WI38 (cell line): ENCODE measurements around the gene RYR3.

Experiments
- H3K4me3 ChIP-seq: 2 replicates; pipeline ENCODE4 v1.5.1; 2011; ENCODE audit warnings: low read depth, mild to moderate bottlenecking, control low read depth, low read length
- CTCF ChIP-seq: IDR thresholded peaks from 2 replicates; pipeline ENCODE4 v1.5.1; 2012; ENCODE audit warnings: low read depth, mild to moderate bottlenecking, control low read depth, low read length

Gene RYR3

DNA sequence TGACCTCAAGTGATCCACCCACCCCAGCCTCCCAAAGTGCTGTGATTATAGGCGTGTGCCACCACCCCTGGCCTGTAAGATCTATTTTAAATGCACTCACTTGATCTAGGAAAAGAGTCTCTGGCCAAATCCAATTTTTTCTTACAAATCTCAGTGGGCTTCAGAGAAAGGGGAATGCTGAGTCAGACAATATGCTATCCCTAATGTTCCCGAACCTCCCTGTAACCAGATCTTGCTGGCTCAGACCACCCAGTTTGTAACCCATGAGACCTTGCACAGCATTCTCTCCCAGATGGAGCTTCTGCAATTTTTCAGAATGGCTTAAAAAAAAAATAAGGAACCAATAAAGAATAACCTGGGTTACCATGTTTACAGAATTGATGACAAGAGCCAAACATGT is 205.8 kb downstream of the RYR3 start:
- TF ChIP-seq CTCF, result no peak
- no peak overlapping the region for H3K4me3 ChIP-seq

- no peak for TF ChIP-seq CTCF
- H3K4me3 ChIP-seq, result no peak overlapping the region
These were observed 207.2 kb downstream of the RYR3 start for GRCh38 chr15:33517944-33518343.

DNA sequence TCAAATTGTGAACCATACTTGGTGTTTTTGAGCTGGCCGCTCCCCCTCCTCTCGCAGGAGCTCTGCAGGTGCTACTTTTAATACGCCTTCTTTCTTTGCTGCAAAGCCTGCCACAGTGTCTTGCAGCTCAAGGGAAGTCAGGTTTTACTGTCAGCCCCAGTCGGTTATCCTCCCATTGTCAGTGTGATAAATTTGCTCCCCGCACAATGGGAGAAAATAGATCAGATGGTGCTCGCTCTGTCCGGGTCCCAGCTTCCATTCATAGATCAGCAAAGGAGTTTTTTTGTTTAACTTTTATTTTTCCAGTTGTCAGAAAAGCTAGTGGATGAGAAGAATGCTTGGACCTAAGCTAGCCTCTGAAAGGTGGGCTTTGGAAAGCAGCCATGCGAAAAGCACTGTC is 207.7 kb downstream of the RYR3 start:
- no peak for TF ChIP-seq CTCF
- no peak overlapping the region for H3K4me3 ChIP-seq

- no peak for TF ChIP-seq CTCF
- no peak overlapping the region for H3K4me3 ChIP-seq
These were observed 213.5 kb downstream of the RYR3 start for GRCh38 chr15:33524274-33524673.

DNA sequence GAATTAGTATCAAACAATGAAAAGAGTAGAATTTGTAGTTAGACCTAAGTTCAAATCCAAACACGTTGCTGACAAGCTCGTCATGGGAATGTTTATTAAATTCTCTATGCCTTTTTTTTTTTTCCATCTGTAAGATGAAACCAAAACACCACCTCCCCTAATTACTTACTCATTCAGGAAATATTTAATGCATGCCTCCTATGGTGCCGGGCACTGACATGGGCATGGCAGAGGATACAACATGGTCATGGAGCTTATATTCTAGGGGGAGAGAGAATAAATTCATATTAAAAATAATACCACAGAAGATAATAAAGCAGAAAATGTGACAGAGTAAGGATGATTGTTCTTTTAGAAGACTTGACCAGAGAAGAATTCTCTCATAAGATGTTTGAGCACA is 215.8 kb downstream of the RYR3 start:
- H3K4me3 ChIP-seq, result no peak overlapping the region
- no peak for TF ChIP-seq CTCF

- TF ChIP-seq CTCF, result no peak
- no peak overlapping the region for H3K4me3 ChIP-seq
These were observed 222.4 kb downstream of the RYR3 start for GRCh38 chr15:33533197-33533596.

- no peak overlapping the region for H3K4me3 ChIP-seq
- TF ChIP-seq CTCF, result no peak
These were observed 223.9 kb downstream of the RYR3 start for GRCh38 chr15:33534642-33535041.
